HG02763 (cell line): ENCODE data around the gene ICOS.

Experiments
- ATAC-seq: cut with Tn5 transposase; IDR thresholded peaks from one replicate; pipeline ENCODE4 v1.9.1; 2021; ENCODE audit warnings: mild to moderate bottlenecking, moderate library complexity; ENCODE audit not compliant: unreplicated experiment

Gene ICOS

DNA sequence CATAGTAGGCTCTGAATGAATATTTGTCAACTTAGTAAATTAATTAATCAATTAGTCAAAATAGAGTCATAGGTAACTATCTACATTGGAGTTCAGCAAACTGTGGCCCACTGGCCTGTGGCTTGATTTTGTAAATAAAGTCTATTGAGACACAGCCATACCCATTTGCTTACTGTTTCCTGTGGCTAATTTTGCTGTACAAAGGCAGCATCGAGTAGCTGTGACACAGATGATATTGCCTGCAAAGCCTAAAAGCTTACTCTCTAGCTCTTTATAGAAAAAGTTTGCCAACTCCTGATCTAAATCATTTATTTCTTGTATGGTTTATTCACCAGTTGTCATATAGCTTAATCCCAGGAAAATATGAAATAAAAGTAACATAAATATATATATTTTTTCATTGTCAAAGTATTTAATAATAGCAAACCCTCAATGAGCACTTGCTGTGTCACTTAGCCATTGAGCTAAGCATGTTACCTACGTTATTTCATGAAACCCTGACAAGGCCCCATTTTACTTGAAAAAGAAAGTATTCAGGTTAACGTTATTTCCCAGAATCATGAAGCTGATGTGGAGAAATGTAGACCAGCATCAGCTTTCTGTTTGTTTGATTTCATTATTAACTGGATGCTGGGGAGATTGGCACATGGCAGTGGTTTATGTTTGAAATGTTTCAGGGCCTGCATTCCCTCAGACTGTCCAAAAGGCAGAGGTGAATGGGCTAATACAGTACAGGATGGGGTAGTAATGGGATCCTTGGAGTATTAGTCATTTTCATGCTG, 69.6 kb downstream of the ICOS start:
- ATAC-seq: no peak

DNA sequence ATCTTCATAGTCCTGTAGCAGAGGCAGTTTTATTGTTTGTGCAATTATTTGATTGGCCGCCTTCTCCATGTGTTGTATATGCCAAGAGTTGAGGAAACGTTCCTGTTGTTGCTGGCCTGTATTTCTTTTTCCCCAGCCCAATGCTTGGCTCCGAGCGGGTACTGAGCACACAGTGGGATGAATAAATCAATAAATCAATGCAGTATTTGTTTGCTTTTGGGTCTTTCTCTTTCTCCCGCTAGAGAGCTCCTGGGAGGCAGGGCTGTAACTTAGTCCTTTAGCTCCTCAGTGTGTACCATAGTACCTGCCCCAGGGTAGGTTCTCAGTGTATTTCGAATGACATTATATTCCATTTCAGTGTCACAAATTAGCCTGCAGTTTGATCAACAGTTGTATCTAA, 71.8 kb downstream of the ICOS start:
- ATAC-seq: no peak

DNA sequence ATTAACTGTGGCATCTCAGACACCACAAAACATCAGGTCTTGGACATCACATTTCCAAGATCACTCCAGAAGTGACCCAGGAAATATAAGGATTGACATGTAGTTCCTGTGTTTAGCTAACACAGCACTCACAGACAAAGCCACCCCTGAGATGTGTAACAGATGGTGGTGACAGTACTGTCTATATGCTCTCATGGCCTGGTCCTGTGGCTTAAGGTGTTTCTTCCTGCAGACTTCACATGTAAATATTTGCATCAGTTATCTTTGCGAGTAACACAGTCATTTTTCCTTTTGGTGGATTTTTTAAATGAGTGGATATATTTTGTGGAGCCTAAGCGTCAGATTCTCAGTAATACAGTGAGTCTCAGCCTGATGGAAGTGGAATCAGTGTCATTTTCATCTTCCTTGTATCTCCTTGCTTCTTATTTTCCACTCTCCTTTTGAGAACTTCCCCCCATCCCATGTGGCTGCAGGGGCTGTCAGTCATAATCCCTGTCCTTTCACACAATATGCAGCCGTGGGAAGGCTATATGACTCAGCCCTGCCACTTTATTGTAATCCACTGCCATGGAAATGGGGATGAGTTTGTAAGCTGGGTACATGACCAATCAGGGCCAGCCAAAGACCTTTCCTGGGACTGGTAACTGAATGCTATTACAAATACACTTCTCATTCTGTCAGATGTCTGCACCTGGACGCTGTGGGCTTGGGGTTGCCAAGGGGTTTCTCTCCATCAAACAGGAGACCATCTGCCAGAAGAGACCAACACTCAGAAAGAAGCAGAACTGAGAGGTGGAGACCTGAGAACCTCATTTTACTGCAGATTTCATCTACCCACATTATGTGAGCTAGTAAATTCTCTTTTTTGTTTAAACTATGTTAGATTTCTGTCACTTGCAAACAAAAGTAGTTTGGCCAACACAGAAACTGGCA, 74.3 kb downstream of the ICOS start:
- ATAC-seq: no peak
